HFF-Myc (cell line): ENCODE measurements around the gene ATP1A4.

ENCODE experiments used
- DNase-seq: peaks from one replicate; pipeline ENCODE4 v3.0.0-alpha.2; 2011; ENCODE audit warnings: low read depth; ENCODE audit errors: extremely low read depth
- H3K4me3 ChIP-seq: replicated peaks from 2 replicates; pipeline ENCODE4 v1.5.1; 2011; ENCODE audit warnings: low read depth, mild to moderate bottlenecking, control low read depth, low read length
- TF ChIP-seq, protein P1 (sequence below): IDR thresholded peaks from 2 replicates; pipeline ENCODE4 v1.5.1; 2012; ENCODE audit warnings: mild to moderate bottlenecking, low read depth, low read length, control low read depth; ENCODE audit errors: missing control alignments

Gene ATP1A4

DNA sequence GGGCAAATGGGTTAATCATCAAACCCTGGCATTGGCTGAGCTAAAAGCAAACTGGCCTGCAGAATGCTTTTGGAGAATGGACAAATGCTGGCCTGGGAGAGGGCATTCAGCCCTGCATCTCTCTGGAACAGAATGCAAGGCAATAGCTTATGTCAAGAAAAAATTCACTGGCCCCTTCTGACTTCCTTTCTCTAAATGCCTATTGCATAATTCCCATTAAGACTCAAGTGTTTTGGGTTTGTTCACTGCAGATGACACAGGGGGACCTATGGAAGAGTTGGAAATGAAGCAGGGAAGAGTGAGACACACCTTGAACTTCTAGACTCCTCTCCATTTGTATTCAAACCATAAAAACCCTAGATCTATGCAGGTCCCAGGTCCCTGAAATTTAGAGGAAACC, 69.7 kb downstream of the ATP1A4 start:
- no peak overlapping the region for H3K4me3 ChIP-seq
- TF ChIP-seq, protein P1, sequence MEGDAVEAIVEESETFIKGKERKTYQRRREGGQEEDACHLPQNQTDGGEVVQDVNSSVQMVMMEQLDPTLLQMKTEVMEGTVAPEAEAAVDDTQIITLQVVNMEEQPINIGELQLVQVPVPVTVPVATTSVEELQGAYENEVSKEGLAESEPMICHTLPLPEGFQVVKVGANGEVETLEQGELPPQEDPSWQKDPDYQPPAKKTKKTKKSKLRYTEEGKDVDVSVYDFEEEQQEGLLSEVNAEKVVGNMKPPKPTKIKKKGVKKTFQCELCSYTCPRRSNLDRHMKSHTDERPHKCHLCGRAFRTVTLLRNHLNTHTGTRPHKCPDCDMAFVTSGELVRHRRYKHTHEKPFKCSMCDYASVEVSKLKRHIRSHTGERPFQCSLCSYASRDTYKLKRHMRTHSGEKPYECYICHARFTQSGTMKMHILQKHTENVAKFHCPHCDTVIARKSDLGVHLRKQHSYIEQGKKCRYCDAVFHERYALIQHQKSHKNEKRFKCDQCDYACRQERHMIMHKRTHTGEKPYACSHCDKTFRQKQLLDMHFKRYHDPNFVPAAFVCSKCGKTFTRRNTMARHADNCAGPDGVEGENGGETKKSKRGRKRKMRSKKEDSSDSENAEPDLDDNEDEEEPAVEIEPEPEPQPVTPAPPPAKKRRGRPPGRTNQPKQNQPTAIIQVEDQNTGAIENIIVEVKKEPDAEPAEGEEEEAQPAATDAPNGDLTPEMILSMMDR, result no peak

DNA sequence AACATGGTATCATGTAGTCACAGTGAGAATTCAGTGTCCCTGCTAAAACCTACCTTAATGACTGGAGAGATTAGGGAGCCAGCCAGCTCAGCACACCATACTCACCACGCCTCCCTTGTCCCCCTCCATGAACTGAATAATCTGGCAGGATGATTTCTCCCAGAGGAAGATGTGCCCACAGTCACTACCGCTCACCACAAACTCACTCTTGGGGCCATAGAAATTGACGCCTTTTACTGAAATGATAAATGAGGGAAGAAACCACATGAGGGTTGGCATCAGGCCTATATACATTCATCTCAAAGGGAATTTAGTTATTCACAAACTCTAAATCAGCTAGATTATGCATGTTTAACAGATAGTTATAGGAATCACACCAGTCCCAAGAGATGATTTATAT, 71.1 kb downstream of the ATP1A4 start:
- TF ChIP-seq, protein P1, result no peak
- DNase-seq, result no peak
- H3K4me3 ChIP-seq, result no peak overlapping the region

More for the DNA sequence above, 69.7 kb downstream of the ATP1A4 start:
- no peak for DNase-seq

DNA sequence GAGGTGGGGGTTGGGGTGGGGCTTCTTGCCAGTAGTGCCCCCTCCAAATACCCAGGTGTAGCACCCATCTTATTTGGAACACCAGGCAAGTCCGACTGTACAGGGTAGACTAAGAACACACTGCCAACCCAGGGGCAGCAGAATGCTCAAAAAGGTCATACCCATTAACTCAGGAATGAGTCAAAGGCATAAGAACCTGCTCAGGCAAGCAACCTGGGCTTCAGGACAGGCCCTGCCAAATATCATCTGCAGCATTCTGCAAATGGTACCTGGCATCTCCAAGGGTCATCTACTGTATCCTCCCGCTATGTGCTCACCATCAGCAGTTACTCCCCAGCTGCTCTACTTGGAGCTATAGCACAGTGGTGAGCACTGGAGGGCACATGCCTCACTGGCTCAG, 73.2 kb downstream of the ATP1A4 start:
- no peak overlapping the region for H3K4me3 ChIP-seq
- no peak for DNase-seq
- TF ChIP-seq, protein P1, result no peak

DNA sequence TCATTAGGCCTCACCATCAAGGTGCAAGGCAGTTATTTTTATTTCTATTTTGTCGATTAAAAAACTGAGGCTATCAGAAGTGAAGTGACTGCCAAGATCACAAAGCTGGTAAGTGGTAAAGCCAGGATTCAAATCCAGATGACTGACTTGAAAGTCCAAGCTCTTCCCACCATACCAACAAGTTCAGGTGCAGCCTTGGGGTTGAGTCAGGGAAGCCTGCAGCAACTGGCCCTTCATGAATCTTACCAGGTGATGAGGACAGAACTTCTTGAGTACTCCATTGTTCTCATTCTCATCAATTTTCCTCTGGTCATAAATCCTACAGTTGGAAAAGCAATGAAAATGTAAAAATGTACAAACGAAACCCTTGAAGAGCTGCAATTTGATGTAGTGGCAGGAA, 73.9 kb downstream of the ATP1A4 start:
- H3K4me3 ChIP-seq, result no peak overlapping the region
- DNase-seq, result no peak
- TF ChIP-seq, protein P1, result no peak

DNA sequence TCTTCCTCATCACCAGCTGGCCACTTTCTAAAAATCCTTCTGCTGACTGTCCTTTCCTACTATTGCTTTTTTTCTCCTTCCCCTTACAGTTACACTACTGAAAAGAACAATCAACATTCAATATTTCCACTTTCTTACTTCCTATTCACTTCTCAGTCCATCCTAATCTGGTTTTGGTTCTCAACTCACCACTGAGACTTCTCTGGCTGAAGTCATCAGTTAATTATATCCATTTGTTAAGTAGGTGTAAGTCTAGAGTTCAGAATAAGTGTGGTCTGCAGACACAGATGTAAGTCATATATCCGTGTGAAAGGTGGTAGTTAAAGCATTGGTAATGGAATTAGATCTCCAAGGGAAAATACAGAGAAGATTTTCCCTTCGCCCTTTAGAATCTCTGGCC, 75.2 kb downstream of the ATP1A4 start:
- DNase-seq, result no peak
- TF ChIP-seq, protein P1, result no peak
- no peak overlapping the region for H3K4me3 ChIP-seq

DNA sequence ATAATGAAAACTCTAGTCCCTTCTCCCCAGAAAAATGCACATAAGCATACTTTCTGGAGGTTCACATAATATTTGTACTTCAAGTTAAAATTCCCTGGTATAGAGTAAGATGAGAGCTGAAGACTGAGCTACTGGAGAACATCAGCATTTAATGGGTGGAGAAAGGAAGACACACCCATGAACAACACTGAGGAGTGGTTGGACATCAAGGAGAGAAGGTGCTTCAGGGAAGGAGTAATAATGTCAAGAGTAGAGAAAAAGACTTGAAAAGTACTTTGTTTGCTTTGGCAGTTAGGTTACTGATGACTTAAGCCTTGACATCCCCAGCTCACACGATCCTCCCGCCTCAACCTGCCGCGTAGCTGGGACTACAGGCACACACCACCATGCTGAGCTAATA, 75.6 kb downstream of the ATP1A4 start:
- H3K4me3 ChIP-seq, result no peak overlapping the region
- TF ChIP-seq, protein P1, result no peak
- no peak for DNase-seq

DNA sequence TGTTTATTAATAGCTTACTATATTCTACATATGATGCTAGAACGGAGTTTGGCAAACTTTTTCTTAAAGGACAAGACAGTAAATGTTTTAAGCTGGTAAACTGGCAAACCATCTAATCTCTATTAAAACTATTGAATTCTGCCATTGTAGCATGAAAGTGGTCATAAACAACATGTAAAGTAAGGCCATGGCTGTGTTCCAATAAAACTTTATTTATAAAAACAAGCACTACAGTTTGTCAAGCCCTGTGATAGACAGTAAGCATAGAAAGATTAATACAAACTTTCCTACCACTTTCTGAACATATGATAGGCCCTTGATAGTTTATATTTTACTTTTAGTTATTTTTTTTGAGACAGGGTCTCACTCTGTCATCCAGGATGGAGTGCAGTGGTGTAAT, 76.2 kb downstream of the ATP1A4 start:
- TF ChIP-seq, protein P1, result no peak
- no peak overlapping the region for H3K4me3 ChIP-seq
- DNase-seq, result no peak
